CD4-positive, alpha-beta T cell (primary cell): Measurements from ENCODE around the gene TPSAB1. TPM values are rescaled to one million over a fixed set of nuclear protein-coding genes. Genes with fewer than 3 reads are reported as not detected.
"Not testable (repeated sequence)": the region's sequence is repeated elsewhere in the genome, so short reads cannot be mapped to it uniquely, and the experiment has no call there.

Experiments
- ATAC-seq: fragments of 200-7000 bp; cut with Tn5 transposase; one replicate; pipeline ENCODE4 v1.10.0; 2022; ENCODE audit warnings: mild to moderate bottlenecking; ENCODE audit not compliant: poor library complexity
- CTCF ChIA-PET: fragments of 350-600 bp; sonication (Branson Sonifier 250); formaldehyde crosslinking; loops from one replicate; lab custom pipeline; 2021; ENCODE audit warnings: antibody characterized with exemption, inconsistent platforms; lab: Charles Lee
- POLR2A ChIA-PET: fragments of 350-600 bp; sonication (Branson Sonifier 250); formaldehyde crosslinking; loops from one replicate; lab custom pipeline; 2021; ENCODE audit warnings: antibody characterized with exemption, inconsistent platforms; lab: Charles Lee
- DNase-seq, 14 experiments: peaks; one replicate each; pipeline ENCODE4 v3.0.0-alpha.2; 2013 to 2020; ENCODE audit warnings: mixed read lengths in 2 of 14
- H3K27ac ChIP-seq, 2 donors: one replicate each; pipeline versions ENCODE4 v1.5.1 to v1.7.0; 2013; ENCODE audit warnings: low read length in 2 of 2, low read depth in 1 of 2, mild to moderate bottlenecking in 1 of 2
- H3K27me3 ChIP-seq, 2 experiments: 1 replicate in 1 of 2; 2 replicates in 1 of 2; pipeline versions ENCODE4 v1.6.1 to v1.7.0; 2013; ENCODE audit warnings: low read length in 2 of 2, control low read depth in 1 of 2, mild to moderate bottlenecking in 1 of 2, moderate library complexity in 1 of 2; ENCODE audit not compliant: insufficient read depth in 2 of 2, control insufficient read depth in 1 of 2
- H3K36me3 ChIP-seq: one replicate; pipeline ENCODE4 v1.6.1; 2013; ENCODE audit warnings: low read length, control low read depth; ENCODE audit not compliant: insufficient read depth
- H3K4me1 ChIP-seq: one replicate; pipeline ENCODE4 v1.6.1; 2013; ENCODE audit warnings: low read length, control low read depth; ENCODE audit not compliant: insufficient read depth
- H3K4me3 ChIP-seq: one replicate; pipeline ENCODE4 v1.5.1; 2013; ENCODE audit warnings: mild to moderate bottlenecking, low read length, moderate library complexity
- H3K9me3 ChIP-seq, 2 experiments: 1 replicate in 1 of 2; 2 replicates in 1 of 2; pipeline versions ENCODE4 v1.6.1 to v1.7.0; 2013; ENCODE audit warnings: low read length in 2 of 2, mild to moderate bottlenecking in 2 of 2, control low read depth in 1 of 2, moderate library complexity in 1 of 2; ENCODE audit not compliant: control insufficient read depth in 1 of 2, insufficient read depth in 1 of 2
- H3K27ac Mint-ChIP-seq: one replicate; pipeline ENCODE4 v1.8.0; 2020; ENCODE audit warnings: mixed read lengths
- H3K27me3 Mint-ChIP-seq: one replicate; pipeline ENCODE4 v1.8.0; 2021; ENCODE audit warnings: mixed read lengths
- H3K36me3 Mint-ChIP-seq: one replicate; pipeline ENCODE4 v1.8.0; 2021; ENCODE audit warnings: low read depth, mixed read lengths
- H3K4me1 Mint-ChIP-seq: one replicate; pipeline ENCODE4 v1.8.0; 2021; ENCODE audit warnings: low read depth, mixed read lengths
- H3K4me3 Mint-ChIP-seq: one replicate; pipeline ENCODE4 v1.8.0; 2020; ENCODE audit warnings: mild to moderate bottlenecking, mixed read lengths
- H3K9me3 Mint-ChIP-seq: one replicate; pipeline ENCODE4 v1.8.0; 2020; ENCODE audit warnings: mixed read lengths
- intact Hi-C, 2 experiments: fragments of 100-400 bp; cut with DNase I in 1 of 2; cut with micrococcal nuclease in 1 of 2; formaldehyde crosslinking; loops; one replicate each; pipeline versions ENCODE4 v1.15.1 to v1.9.0; 2023 to 2025; cut with DNase I, micrococcal nuclease
- total RNA-seq, 174 experiments: library from RNA in 2 of 174; stranded (reverse) in 2 of 174; gene quantifications; one replicate each; pipeline ENCODE4 v1.2.3 and lab custom pipeline; 2021 to 2026
- TF ChIP-seq, protein P1 (sequence below): fragments of 200-600 bp; IDR thresholded peaks from one replicate; pipeline ENCODE4 v1.8.0; 2022; ENCODE audit warnings: antibody characterized with exemption, mild to moderate bottlenecking

The TPSAB1 gene
- total RNA-seq, 2 experiments from 2014 or later = 0.22 TPM; not detected in 1

DNA sequence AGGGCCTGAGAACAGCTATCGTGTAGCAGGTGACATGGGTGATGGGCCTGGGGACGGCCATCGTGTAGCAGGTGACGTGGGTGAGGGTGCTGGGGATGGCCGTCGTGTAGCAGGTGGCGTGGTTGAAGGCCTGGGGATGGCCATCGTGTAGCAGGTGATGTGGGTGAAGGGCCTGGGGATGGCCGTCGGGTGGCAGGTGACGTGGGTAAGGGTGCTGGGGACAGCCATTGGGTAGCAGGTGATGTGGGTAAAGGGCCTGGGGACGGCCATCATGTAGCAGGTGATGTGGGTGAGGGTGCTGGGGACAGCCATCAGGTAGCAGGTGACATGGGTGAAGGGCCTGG lies 30.8 kb downstream of the TPSAB1 start:
- Mint-ChIP-seq H3K4me1 (no peaks in the 10 kb centered on the region), H3K27ac (no peak overlapping the region), H3K27me3 (peaks cover 21% of the 10 kb centered on the region), H3K9me3 (no peaks in the 10 kb centered on the region), H3K36me3 (no peaks in the 10 kb centered on the region), H3K4me3 (no peak overlapping the region)
- Histone ChIP-seq H3K4me1 (peaks cover 11% of the 10 kb centered on the region), H3K27me3 (peaks cover 9 to 11% of the 10 kb centered on the region in 2 experiments), H3K27ac (no peak overlapping the region), H3K36me3 (no peaks in the 10 kb centered on the region), H3K9me3 (peaks cover 0 to 9% of the 10 kb centered on the region in 2 experiments), H3K4me3 (no peak overlapping the region)
- CTCF ChIA-PET = no interaction called here
- no peak for ATAC-seq
- POLR2A ChIA-PET = interaction anchor here (0.5 to 0.6 kb wide), 2 partner anchors 118 to 267 kb away, joined by 3 to 6 read pairs; no protein-coding TSS in a partner anchor
- no peak for DNase-seq
- TF ChIP-seq, protein P1, sequence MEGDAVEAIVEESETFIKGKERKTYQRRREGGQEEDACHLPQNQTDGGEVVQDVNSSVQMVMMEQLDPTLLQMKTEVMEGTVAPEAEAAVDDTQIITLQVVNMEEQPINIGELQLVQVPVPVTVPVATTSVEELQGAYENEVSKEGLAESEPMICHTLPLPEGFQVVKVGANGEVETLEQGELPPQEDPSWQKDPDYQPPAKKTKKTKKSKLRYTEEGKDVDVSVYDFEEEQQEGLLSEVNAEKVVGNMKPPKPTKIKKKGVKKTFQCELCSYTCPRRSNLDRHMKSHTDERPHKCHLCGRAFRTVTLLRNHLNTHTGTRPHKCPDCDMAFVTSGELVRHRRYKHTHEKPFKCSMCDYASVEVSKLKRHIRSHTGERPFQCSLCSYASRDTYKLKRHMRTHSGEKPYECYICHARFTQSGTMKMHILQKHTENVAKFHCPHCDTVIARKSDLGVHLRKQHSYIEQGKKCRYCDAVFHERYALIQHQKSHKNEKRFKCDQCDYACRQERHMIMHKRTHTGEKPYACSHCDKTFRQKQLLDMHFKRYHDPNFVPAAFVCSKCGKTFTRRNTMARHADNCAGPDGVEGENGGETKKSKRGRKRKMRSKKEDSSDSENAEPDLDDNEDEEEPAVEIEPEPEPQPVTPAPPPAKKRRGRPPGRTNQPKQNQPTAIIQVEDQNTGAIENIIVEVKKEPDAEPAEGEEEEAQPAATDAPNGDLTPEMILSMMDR = no peak
- intact Hi-C loops = no loop called here

DNA sequence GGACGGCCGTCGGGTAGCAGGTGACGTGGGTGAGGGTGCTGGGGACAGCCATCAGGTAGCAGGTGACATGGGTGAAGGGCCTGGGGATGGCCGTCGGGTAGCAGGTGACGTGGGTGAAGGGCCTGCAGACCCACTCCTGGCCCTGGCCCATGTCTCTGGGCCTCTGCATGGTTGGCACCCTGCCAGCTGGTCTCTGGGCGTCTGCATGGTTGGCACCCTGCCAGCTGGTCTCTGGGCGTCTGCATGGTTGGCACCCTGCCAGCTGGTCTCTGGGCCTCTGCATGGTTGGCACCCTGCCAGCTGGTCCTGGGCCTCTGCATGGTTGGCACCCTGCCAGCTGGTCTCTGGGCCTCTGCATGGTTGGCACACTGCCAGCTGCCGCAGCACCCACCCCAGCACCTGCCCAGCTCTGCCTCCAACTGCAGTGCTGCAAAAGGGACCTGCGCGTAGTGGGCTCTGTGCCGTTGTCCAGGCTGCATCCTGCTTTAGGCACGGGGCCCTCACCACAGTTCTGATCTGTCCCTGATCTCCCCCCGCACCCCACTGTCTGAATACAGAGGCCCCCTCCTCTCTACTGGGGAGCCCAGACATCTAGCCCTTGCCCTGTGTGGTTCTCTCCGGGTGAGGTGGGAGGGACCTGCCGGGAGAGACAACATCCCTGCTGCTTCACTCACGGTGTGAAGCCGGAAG lies 31.4 kb downstream of the TPSAB1 start:
- H3K9me3 Mint-ChIP-seq, H3K36me3 ChIP-seq, H3K4me1 Mint-ChIP-seq, intact Hi-C loops, H3K36me3 Mint-ChIP-seq, ATAC-seq, H3K4me3 Mint-ChIP-seq, H3K9me3 ChIP-seq, H3K27ac Mint-ChIP-seq, H3K27ac ChIP-seq, H3K4me3 ChIP-seq, CTCF ChIA-PET, DNase-seq: not testable (repeated sequence)
- H3K4me1 ChIP-seq = peaks cover 11% of the 10 kb centered on the region
- H3K27me3 Mint-ChIP-seq = peaks cover 21% of the 10 kb centered on the region
- H3K27me3 ChIP-seq = peaks cover 9 to 13% of the 10 kb centered on the region in 2 experiments
- POLR2A ChIA-PET = interaction anchor here (0.5 to 0.6 kb wide), 2 partner anchors 119 to 267 kb away, joined by 3 to 6 read pairs; no protein-coding TSS in a partner anchor

- ATAC-seq (no peak), DNase-seq (no peak)
- POLR2A ChIA-PET = no interaction called here
- H3K9me3 ChIP-seq = peaks cover 0 to 9% of the 10 kb centered on the region in 2 experiments
- CTCF ChIA-PET = no interaction called here
- intact Hi-C loops = no loop called here
- TF ChIP-seq, protein P1 = no peak
- peaks cover 11% of the 10 kb centered on the region for H3K4me1 ChIP-seq
- no peaks in the 10 kb centered on the region for H3K9me3 Mint-ChIP-seq
- H3K4me3 Mint-ChIP-seq = no peak overlapping the region
- H3K4me3 ChIP-seq = no peak overlapping the region
- no peaks in the 10 kb centered on the region for H3K4me1 Mint-ChIP-seq
- no peak overlapping the region for H3K27ac ChIP-seq
- no peaks in the 10 kb centered on the region for H3K36me3 Mint-ChIP-seq
- H3K27me3 ChIP-seq = peaks cover 9 to 17% of the 10 kb centered on the region in 2 experiments
- no peaks in the 10 kb centered on the region for H3K36me3 ChIP-seq
- no peak overlapping the region for H3K27ac Mint-ChIP-seq
- peaks cover 22% of the 10 kb centered on the region for H3K27me3 Mint-ChIP-seq
Observed at GRCh38 chr16:1272453-1273198, 32.1 kb downstream of the TPSAB1 start.
